ENCODE measurements around the gene LRRN3.

LRRN3 gene

DNA sequence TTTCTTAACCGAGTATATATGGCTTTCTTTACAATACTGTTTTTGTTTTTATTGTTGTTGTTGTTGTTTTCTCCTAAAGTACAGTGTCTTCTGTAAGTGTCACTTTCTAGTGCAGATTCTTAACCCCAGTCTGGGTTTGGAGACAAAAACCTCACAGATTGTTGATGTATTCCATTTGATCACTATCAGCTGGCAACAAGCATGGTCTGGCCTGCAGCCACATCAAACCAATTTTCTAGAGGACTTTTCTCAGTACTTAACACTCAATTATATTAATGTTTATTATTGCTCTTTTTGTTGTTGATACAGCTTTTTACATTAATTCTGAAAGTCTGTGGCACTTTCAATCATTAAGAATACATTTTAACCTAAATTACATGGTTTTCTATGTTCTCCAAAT lies 17.1 kb downstream of the LRRN3 start:
- no peak overlapping the region for H3K27ac ChIP-seq (ENCODE audit: low read length)
- no peaks in the 10 kb centered on the region for H3K9me3 ChIP-seq (ENCODE audit: control insufficient read depth in 1 of 2, low read length in 2 of 2)
- H3K27me3 ChIP-seq (ENCODE audit: low read depth, low read length) = no peaks in the 10 kb centered on the region
- H3K4me1 ChIP-seq (ENCODE audit: control insufficient read depth in 1 of 2, insufficient read depth in 2 of 2, low read length in 2 of 2) = peaks cover 0 to 7% of the 10 kb centered on the region in 2 donors
- no peak overlapping the region for H3K4me3 ChIP-seq (ENCODE audit: low read depth in 1 of 2, low read length in 2 of 2)
- no peaks in the 10 kb centered on the region for H3K36me3 ChIP-seq (ENCODE audit: control insufficient read depth in 1 of 2, insufficient read depth in 2 of 2, low read length in 2 of 2)

DNA sequence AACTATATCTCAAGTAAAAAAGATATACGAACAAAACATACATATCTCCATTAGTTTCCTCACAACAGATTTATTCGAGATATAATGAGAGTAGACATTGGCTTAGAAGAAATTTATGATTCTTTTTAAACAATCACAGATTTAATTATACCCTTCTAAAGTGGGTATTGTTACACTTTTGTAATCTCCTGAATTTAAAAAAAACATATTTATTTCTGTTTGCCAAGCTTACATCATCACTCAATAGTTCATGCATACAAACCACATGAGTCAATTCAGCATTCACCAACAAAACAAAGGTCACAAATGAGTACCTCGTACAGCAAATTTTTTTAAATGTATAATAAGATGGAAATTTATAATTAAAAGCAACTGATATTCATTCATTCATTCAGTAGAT lies 17.6 kb downstream of the LRRN3 start:
- Histone ChIP-seq H3K36me3 (ENCODE audit: control insufficient read depth in 1 of 2, insufficient read depth in 2 of 2, low read length in 2 of 2) (no peaks in the 10 kb centered on the region), H3K27ac (ENCODE audit: low read length) (no peak overlapping the region), H3K4me3 (ENCODE audit: low read depth in 1 of 2, low read length in 2 of 2) (no peak overlapping the region), H3K9me3 (ENCODE audit: control insufficient read depth in 1 of 2, low read length in 2 of 2) (no peaks in the 10 kb centered on the region), H3K27me3 (ENCODE audit: low read depth, low read length) (no peaks in the 10 kb centered on the region), H3K4me1 (ENCODE audit: control insufficient read depth in 1 of 2, insufficient read depth in 2 of 2, low read length in 2 of 2) (peaks cover 0 to 10% of the 10 kb centered on the region in 2 donors)

DNA sequence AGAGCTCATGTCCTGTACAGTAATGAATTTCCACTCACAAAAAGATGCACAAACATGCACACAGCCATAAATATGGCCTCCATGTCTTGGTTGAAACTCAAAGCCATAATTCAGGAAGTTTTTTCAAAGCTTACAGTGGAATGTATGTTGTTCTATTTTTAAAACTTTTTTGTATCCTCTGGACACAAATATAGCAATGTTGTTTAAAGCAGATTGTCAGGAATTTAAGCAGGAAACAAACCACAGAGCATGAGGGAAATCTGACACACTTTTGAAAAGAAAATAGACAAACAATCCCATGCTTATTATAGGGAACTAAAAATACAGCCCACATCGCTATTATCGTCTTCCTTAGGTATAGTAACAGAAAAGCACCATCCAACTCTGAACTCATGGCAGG lies 21.5 kb downstream of the LRRN3 start:
- Histone ChIP-seq H3K36me3 (ENCODE audit: control insufficient read depth in 1 of 2, insufficient read depth in 2 of 2, low read length in 2 of 2) (no peaks in the 10 kb centered on the region), H3K4me1 (ENCODE audit: control insufficient read depth in 1 of 2, insufficient read depth in 2 of 2, low read length in 2 of 2) (peaks cover 0 to 15% of the 10 kb centered on the region in 2 donors), H3K27ac (ENCODE audit: low read length) (no peak overlapping the region), H3K9me3 (ENCODE audit: control insufficient read depth in 1 of 2, low read length in 2 of 2) (no peaks in the 10 kb centered on the region), H3K4me3 (ENCODE audit: low read depth in 1 of 2, low read length in 2 of 2) (no peak overlapping the region), H3K27me3 (ENCODE audit: low read depth, low read length) (no peaks in the 10 kb centered on the region)

DNA sequence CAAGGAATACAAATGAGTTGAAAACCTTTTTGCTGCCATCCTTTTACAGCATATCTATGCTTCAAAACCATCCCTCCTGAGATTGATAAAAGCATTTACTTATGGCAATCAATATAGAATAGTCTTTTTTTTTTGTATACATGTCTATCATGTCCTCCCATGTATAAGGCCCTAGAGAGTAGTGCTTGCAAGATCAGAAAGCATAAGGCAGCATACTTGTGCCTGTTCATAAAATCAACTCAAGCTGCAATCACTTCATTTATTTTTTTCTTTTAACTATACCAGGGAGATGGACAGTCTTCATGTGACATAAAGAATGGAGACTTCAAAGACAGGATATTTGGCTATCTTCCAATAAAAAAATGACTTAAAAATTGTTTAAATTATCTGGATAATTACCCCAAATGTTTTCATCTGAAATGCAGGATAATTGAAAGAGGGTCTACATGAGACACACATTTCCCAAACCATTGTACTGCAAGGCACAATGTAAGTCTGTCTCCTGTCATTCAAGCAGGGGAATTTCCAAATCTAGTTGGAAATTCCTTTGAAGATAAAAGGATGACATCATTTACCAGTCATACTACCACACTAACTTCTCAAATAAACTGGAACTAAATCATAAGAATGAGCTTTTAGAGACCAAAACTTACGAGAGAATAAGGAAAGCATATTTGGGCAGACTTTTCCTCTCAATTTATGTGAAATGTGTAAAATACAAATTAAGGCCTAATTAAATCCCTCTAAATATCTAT lies 22.5 kb downstream of the LRRN3 start:
- Histone ChIP-seq H3K4me1 (ENCODE audit: control insufficient read depth in 1 of 2, insufficient read depth in 2 of 2, low read length in 2 of 2) (peaks cover 0 to 8% of the 10 kb centered on the region in 2 donors), H3K36me3 (ENCODE audit: control insufficient read depth in 1 of 2, insufficient read depth in 2 of 2, low read length in 2 of 2) (no peaks in the 10 kb centered on the region), H3K4me3 (ENCODE audit: low read depth in 1 of 2, low read length in 2 of 2) (no peak overlapping the region), H3K9me3 (ENCODE audit: control insufficient read depth in 1 of 2, low read length in 2 of 2) (no peaks in the 10 kb centered on the region), H3K27ac (ENCODE audit: low read length) (no peak overlapping the region), H3K27me3 (ENCODE audit: low read depth, low read length) (no peaks in the 10 kb centered on the region)

DNA sequence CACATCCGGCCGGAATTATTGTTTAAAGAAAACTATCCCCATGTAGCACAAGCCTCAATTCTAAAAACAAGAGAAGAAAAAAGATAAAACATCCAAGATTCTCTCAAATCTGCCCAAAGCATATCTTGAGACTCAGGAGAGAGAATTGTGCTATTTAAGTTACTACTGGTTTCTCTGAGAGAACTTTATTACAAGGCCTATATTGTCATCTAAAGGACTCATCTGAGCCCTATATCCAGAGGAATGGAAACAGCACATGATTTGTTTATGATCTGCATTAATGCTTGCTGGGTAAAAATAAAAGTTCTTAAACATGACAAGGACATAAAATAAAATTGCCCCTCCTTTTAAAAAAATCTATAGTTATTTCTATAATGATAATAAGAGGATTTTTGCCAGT lies 25.0 kb downstream of the LRRN3 start:
- H3K27ac ChIP-seq (ENCODE audit: low read length) = no peak overlapping the region
- H3K27me3 ChIP-seq (ENCODE audit: low read depth, low read length) = no peaks in the 10 kb centered on the region
- H3K9me3 ChIP-seq (ENCODE audit: control insufficient read depth in 1 of 2, low read length in 2 of 2) = no peaks in the 10 kb centered on the region
- no peak overlapping the region for H3K4me3 ChIP-seq (ENCODE audit: low read depth in 1 of 2, low read length in 2 of 2)
- H3K4me1 ChIP-seq (ENCODE audit: control insufficient read depth in 1 of 2, insufficient read depth in 2 of 2, low read length in 2 of 2) = peaks cover 0 to 8% of the 10 kb centered on the region in 2 donors
- no peaks in the 10 kb centered on the region for H3K36me3 ChIP-seq (ENCODE audit: control insufficient read depth in 1 of 2, insufficient read depth in 2 of 2, low read length in 2 of 2)

DNA sequence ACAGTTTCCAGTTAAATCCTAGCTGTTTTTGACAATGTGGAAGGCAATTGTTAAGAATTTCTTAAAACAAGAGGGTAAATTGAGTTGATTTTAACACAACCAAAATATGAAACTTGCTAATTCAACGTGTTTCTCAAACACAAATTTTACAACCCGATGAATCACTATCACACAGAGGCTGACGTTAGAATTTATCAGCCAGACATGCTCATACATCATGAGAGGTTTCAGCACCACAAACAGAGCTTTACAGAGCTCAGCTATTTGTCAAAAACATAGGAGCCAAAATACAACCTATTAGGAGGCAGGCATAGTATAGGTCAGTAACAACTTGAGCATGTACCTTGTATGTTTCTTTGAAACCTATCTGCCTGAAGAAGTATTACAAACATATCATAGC lies 36.1 kb downstream of the LRRN3 start:
- H3K9me3 ChIP-seq (ENCODE audit: control insufficient read depth in 1 of 2, low read length in 2 of 2) = no peaks in the 10 kb centered on the region
- no peaks in the 10 kb centered on the region for H3K27me3 ChIP-seq (ENCODE audit: low read depth, low read length)
- no peaks in the 10 kb centered on the region for H3K36me3 ChIP-seq (ENCODE audit: control insufficient read depth in 1 of 2, insufficient read depth in 2 of 2, low read length in 2 of 2)
- H3K27ac ChIP-seq (ENCODE audit: low read length) = no peak overlapping the region
- no peaks in the 10 kb centered on the region for H3K4me1 ChIP-seq (ENCODE audit: control insufficient read depth in 1 of 2, insufficient read depth in 2 of 2, low read length in 2 of 2)
- H3K4me3 ChIP-seq (ENCODE audit: low read depth in 1 of 2, low read length in 2 of 2) = no peak overlapping the region

DNA sequence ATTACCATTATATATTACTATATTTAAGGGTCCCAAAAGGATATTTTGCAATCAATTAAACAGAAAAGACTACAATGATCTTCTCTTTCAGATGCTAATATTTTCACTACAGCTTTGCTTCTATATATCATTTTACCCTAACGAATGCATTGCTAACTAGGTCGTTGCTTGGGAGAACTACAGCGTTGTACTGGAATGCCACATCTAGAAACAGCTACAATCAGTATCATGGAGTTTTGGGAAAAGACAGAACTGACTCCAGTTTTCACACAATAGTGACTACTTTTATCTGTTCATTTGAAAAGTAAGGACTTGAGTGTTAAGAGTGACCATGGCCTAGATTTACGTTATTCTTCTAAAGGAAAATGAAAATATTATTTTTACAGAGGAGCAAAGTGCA lies 38.5 kb downstream of the LRRN3 start:
- no peaks in the 10 kb centered on the region for H3K27me3 ChIP-seq (ENCODE audit: low read depth, low read length)
- no peaks in the 10 kb centered on the region for H3K9me3 ChIP-seq (ENCODE audit: control insufficient read depth in 1 of 2, low read length in 2 of 2)
- no peak overlapping the region for H3K4me3 ChIP-seq (ENCODE audit: low read depth in 1 of 2, low read length in 2 of 2)
- H3K36me3 ChIP-seq (ENCODE audit: control insufficient read depth in 1 of 2, insufficient read depth in 2 of 2, low read length in 2 of 2) = no peaks in the 10 kb centered on the region
- H3K27ac ChIP-seq (ENCODE audit: low read length) = no peak overlapping the region
- H3K4me1 ChIP-seq (ENCODE audit: control insufficient read depth in 1 of 2, insufficient read depth in 2 of 2, low read length in 2 of 2) = no peaks in the 10 kb centered on the region

DNA sequence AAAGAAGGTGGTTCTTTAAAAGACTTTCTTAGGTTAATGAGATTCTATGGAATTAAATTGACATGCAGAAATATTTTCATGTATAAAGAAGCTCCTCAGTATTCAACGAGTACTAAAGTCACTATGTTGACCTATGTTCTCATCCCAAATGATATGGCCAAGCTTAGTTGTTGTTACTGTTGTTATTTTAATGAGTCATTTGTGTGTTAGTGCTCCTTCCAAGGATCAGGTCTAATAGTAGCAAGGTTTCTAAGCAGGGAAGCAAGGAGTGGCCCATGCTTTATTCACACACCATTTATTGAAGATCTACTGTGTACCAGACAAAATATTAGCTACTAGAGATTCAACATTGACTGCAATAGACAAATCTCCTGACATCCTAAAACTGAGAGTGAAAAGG lies 41.9 kb downstream of the LRRN3 start:
- no peaks in the 10 kb centered on the region for H3K9me3 ChIP-seq (ENCODE audit: control insufficient read depth in 1 of 2, low read length in 2 of 2)
- no peaks in the 10 kb centered on the region for H3K36me3 ChIP-seq (ENCODE audit: control insufficient read depth in 1 of 2, insufficient read depth in 2 of 2, low read length in 2 of 2)
- H3K4me1 ChIP-seq (ENCODE audit: control insufficient read depth in 1 of 2, insufficient read depth in 2 of 2, low read length in 2 of 2) = peaks cover 0 to 2% of the 10 kb centered on the region in 2 donors
- no peaks in the 10 kb centered on the region for H3K27me3 ChIP-seq (ENCODE audit: low read depth, low read length)
- no peak overlapping the region for H3K4me3 ChIP-seq (ENCODE audit: low read depth in 1 of 2, low read length in 2 of 2)
- H3K27ac ChIP-seq (ENCODE audit: low read length) = no peak overlapping the region

DNA sequence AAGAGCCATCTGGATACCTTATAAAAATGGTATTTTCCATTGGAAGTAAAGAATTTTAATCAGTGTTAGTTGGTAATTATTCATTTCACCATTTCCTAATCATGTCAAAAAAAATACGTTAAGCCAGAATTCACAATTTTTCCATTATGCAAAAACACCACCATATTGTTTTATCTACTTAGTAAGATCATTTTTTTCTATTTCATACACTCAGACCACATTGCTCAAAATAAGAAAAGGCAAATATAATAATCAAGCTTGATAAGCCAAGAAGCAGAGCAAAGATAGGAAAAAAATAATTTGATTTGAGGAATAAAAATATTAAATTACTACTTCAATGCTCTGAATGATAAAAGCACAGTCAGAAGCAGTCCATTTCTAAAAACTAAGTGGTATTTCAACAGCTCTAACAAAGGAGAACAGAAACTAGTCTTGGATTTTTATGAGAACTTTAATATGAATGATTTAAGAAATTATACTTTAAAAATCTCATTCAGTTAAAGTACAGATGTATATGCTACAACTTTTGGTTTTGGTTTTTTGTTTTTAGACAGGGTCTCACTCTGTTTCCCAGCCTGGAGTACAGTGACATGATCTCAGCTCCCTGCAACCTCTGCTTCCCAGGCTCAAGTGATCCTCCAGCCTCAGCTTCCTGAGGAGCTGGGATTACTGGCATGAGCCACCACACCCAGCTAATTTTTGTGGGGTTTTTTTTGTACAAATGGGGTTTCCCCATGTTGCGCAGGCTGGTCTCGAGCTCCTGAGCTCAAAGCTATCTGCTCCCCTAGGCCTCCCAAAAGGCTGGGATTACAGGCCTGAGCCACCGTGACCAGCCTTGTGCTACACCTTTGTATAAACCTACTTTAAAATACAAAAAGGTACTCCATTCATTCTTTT lies 46.6 kb downstream of the LRRN3 start:
- H3K36me3 ChIP-seq (ENCODE audit: control insufficient read depth in 1 of 2, insufficient read depth in 2 of 2, low read length in 2 of 2) = no peaks in the 10 kb centered on the region
- no peak overlapping the region for H3K27ac ChIP-seq (ENCODE audit: low read length)
- no peaks in the 10 kb centered on the region for H3K9me3 ChIP-seq (ENCODE audit: control insufficient read depth in 1 of 2, low read length in 2 of 2)
- peaks cover 0 to 12% of the 10 kb centered on the region in 2 donors for H3K4me1 ChIP-seq (ENCODE audit: control insufficient read depth in 1 of 2, insufficient read depth in 2 of 2, low read length in 2 of 2)
- no peaks in the 10 kb centered on the region for H3K27me3 ChIP-seq (ENCODE audit: low read depth, low read length)
- no peak overlapping the region for H3K4me3 ChIP-seq (ENCODE audit: low read depth in 1 of 2, low read length in 2 of 2)

DNA sequence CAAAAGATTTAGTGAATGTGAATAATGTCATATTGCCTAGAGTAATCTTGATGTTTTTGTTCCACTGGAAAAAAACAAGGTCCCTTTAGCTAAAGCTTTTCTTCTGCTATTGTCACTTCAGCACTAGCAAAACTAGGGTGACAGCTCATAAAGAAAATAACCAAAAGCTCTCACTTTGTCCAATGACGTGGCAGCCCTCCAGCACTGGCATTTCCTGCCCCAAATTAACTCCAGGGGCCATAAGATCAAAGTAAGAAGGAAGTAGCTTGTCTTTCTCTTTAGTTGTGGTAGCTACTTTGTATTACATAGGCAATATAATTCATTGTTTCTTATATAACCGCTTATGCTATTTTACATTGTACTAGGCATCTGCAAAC lies 47.3 kb downstream of the LRRN3 start:
- no peaks in the 10 kb centered on the region for H3K27me3 ChIP-seq (ENCODE audit: low read depth, low read length)
- H3K27ac ChIP-seq (ENCODE audit: low read length) = no peak overlapping the region
- H3K4me1 ChIP-seq (ENCODE audit: control insufficient read depth in 1 of 2, insufficient read depth in 2 of 2, low read length in 2 of 2) = peaks cover 0 to 12% of the 10 kb centered on the region in 2 donors
- H3K9me3 ChIP-seq (ENCODE audit: control insufficient read depth in 1 of 2, low read length in 2 of 2) = no peaks in the 10 kb centered on the region
- H3K4me3 ChIP-seq (ENCODE audit: low read depth in 1 of 2, low read length in 2 of 2) = no peak overlapping the region
- no peaks in the 10 kb centered on the region for H3K36me3 ChIP-seq (ENCODE audit: control insufficient read depth in 1 of 2, insufficient read depth in 2 of 2, low read length in 2 of 2)

DNA sequence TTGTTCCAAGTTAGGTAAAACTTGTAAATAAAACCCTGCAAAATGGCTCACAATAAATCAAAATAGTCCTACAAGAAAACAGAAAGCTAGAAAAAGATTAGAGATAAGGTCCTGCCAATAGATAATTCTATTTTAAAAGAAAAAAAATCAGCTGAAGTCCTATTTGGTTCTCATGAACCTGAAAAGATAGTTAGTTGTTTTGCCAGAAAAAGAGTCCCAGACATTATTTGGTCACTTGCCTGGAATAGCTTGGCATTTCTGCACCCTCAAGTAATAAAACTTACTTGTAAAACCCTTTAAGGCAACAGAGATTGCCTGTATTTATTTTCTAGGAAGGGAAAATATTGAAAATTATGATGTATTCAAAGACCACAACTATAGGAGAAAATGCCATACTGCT lies 47.7 kb downstream of the LRRN3 start:
- Histone ChIP-seq H3K9me3 (ENCODE audit: control insufficient read depth in 1 of 2, low read length in 2 of 2) (no peaks in the 10 kb centered on the region), H3K27me3 (ENCODE audit: low read depth, low read length) (no peaks in the 10 kb centered on the region), H3K4me1 (ENCODE audit: control insufficient read depth in 1 of 2, insufficient read depth in 2 of 2, low read length in 2 of 2) (peaks cover 0 to 12% of the 10 kb centered on the region in 2 donors), H3K4me3 (ENCODE audit: low read depth in 1 of 2, low read length in 2 of 2) (no peak overlapping the region), H3K27ac (ENCODE audit: low read length) (no peak overlapping the region), H3K36me3 (ENCODE audit: control insufficient read depth in 1 of 2, insufficient read depth in 2 of 2, low read length in 2 of 2) (no peaks in the 10 kb centered on the region)

Measured in muscle layer of duodenum (tissue), 2 donors.